Lower leg skin (tissue), 4 donors: ENCODE data around the gene DNPH1. TPM values are rescaled to one million over a fixed set of nuclear protein-coding genes. Genes with fewer than 3 reads are reported as not detected.

Source experiments
- DNase-seq, 2 donors: peaks; one replicate each; pipeline ENCODE4 v3.0.0-alpha.2; 2019; ENCODE audit warnings: low spot score in 2 of 2
- H3K4me3 ChIP-seq: fragments of 200-600 bp; sonication (generic); 2 replicates; pipeline ENCODE4 v1.5.1; 2017; ENCODE audit warnings: mild to moderate bottlenecking, low read depth; ENCODE audit not compliant: poor library complexity, severe bottlenecking
- POLR2A ChIP-seq, 2 donors: fragments of 450-650 bp; IDR thresholded peaks; one replicate each; pipeline ENCODE4 v1.6.1; 2016 to 2017; ENCODE audit warnings: antibody characterized with exemption in 2 of 2, mild to moderate bottlenecking in 1 of 2, moderate library complexity in 1 of 2
- WGBS, 2 donors: methylation state at CpG; one replicate each; pipeline ENCODE4 v1.1.5; 2018; 5-methylcytosine and 5-hydroxymethylcytosine counted together
- intact Hi-C: fragments of 100-400 bp; cut with DNase I; formaldehyde crosslinking; loops from one replicate; pipeline ENCODE4 v1.15.0; 2023; ENCODE audit warnings: low total_unique reads
- total RNA-seq, 4 donors: library from RNA; depleted of rRNA; stranded (reverse); fragments of >200 nt; gene quantifications; one replicate each; pipeline ENCODE4 v1.1.0, GENCODE V29; 2016
- TF ChIP-seq, protein P1 (sequence below), 3 donors: fragments of 450-650 bp; IDR thresholded peaks; one replicate each; pipeline ENCODE4 v1.5.1; 2016; ENCODE audit warnings: antibody characterized with exemption in 3 of 3, mild to moderate bottlenecking in 3 of 3, moderate library complexity in 2 of 3

DNPH1 gene
- total RNA-seq, 4 donors from 2014 or later = 48.5 to 77.0 (median 61.2) TPM

DNA sequence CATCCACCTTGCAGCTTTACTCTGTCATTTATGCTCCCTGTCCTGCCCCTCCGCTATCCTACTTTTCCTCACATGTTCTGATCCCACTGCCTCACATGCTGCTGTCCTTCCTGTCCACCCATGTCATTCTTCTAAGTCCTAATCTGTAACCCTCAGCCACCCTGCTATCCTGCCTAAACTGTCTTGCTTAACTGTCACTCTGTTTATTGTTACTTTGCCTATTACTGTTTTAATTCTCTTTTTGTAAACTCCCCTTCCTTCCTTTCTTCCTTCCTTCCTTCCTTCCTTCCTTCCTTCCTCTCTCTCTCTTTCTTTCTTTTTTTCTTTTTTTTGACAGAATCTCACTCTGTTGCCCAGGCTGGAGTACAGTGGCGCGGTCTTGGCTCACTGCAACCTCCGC, 45.8 kb downstream of the DNPH1 start:
- H3K4me3 ChIP-seq = no peak overlapping the region
- intact Hi-C loops = no loop called here
- WGBS, 2 donors = 96 to 98% methylated on average over 4 of the region's 4 CpGs
- TF ChIP-seq POLR2A (IDR thresholded peaks at IDR 0.05) = no peak
- TF ChIP-seq, protein P1, sequence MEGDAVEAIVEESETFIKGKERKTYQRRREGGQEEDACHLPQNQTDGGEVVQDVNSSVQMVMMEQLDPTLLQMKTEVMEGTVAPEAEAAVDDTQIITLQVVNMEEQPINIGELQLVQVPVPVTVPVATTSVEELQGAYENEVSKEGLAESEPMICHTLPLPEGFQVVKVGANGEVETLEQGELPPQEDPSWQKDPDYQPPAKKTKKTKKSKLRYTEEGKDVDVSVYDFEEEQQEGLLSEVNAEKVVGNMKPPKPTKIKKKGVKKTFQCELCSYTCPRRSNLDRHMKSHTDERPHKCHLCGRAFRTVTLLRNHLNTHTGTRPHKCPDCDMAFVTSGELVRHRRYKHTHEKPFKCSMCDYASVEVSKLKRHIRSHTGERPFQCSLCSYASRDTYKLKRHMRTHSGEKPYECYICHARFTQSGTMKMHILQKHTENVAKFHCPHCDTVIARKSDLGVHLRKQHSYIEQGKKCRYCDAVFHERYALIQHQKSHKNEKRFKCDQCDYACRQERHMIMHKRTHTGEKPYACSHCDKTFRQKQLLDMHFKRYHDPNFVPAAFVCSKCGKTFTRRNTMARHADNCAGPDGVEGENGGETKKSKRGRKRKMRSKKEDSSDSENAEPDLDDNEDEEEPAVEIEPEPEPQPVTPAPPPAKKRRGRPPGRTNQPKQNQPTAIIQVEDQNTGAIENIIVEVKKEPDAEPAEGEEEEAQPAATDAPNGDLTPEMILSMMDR (IDR thresholded peaks at IDR 0.05) = no peak
- DNase-seq = no peak

DNA sequence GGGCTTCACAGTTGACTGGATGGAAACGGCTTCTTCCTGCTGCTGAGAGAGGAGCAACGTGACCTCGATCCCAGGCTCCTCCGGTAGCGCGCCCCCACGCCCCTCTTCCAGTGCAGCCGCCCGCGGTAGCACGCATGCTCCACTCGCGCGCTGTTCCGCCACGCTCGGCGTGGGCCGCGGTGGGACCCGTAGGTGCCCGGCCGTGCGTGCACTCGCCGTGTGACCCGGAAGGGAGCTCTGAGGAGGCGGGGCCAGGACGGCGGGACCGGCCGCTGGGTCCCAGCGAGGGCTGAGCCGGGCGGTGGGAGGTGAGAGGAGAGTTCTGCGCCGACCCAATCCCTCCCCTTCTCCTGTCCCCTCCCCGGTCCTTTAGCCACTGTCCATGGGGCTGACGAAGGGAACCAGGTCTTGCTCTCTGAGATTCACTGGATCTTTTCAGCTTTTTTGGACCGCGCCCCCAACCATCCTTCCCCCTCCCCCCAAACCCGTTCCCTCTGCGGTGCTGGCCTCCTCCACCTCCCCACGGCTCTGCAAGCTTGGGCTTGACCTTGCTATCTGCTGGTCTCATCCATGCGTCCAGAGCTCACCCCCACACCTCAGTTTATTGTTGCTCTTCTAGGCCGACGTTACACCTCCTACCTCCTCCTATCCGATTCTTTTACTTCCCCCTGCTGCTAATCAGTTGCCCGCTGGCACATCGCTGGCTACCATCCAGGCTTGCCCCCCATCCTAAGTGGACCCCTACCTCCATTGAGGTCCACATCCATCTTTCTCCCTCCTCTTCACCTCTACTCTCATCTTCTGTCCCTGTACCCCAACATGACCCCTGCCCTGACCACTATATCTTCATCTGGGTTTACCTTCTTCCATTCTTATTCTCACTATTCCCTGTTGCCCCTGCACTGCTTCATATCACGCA, 47.1 kb downstream of the DNPH1 start, which contains the start of gene CUL9:
Gene CUL9 (plus strand): TSS at position 255 of the 919 bp plus-strand sequence. CDS start 2,115 bp downstream, outside the sequence.
- TF ChIP-seq, protein P1 (IDR thresholded peaks at IDR 0.05) = no peak
- TF ChIP-seq POLR2A (IDR thresholded peaks at IDR 0.05) = no peak
- DNase-seq = peak; percentile 74 to 96
- H3K4me3 ChIP-seq = peak within 1 kb of the TSS; percentile 44
- WGBS, 2 donors = 1% methylated on average over 36 to 46 of the region's 51 CpGs
- intact Hi-C loops = no loop called here

DNA sequence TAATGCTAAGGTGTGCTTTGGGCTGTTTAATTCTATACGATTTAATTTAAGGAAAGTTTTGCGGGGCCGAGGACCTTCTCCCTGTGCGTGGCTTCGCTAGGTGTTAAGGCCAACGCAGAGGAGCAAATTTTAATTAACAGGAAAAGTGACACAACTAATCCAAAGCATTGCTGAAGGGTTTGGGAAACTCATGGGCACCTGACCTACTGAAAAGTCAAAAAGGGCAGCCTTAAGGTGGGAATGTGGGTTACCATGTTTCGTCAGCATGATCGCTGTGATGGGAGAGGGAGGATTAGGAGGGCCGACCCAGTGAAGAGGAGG, 47.7 kb downstream of the DNPH1 start:
- TF ChIP-seq POLR2A (IDR thresholded peaks at IDR 0.05) = no peak
- TF ChIP-seq, protein P1 (IDR thresholded peaks at IDR 0.05) = no peak
- intact Hi-C loops = no loop called here
- DNase-seq = no peak
- 46 to 48% methylated on average over 9 of the region's 9 CpGs for WGBS, 2 donors
- H3K4me3 ChIP-seq = peak overlapping the region; percentile 44

- intact Hi-C loops = no loop called here
- 69 to 73% methylated on average over 5 of the region's 5 CpGs for WGBS, 2 donors
- H3K4me3 ChIP-seq = no peak overlapping the region
- no peak for TF ChIP-seq POLR2A (IDR thresholded peaks at IDR 0.05)
- TF ChIP-seq, protein P1 (IDR thresholded peaks at IDR 0.05) = no peak
- no peak for DNase-seq
These were observed 48.3 kb downstream of the DNPH1 start for GRCh38 chr6:43180985-43181384.

DNA sequence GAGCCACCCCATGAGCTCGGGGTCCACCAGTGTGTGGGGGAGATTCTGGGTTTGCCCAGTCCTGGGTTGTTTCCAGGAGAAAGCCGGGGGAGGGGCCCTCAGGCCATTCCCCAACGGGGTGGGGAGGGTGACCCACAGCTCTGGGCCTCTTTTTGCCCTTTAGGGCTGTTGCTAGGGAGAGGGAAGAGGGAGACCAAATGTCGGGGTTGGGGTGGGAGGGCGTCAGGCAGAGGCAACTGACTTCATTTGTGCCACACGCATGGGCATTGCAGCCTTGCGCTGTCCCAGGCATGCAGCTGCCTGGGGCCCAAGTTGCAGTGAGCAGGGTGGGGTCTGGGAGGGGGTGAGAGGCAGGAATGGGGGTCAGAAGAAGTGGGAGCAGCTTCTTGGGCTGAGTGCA, 49.2 kb downstream of the DNPH1 start:
- TF ChIP-seq, protein P1 (IDR thresholded peaks at IDR 0.05) = no peak
- TF ChIP-seq POLR2A (IDR thresholded peaks at IDR 0.05) = no peak
- WGBS, 2 donors = 72 to 73% methylated on average over 7 of the region's 7 CpGs
- H3K4me3 ChIP-seq = no peak overlapping the region
- no peak for DNase-seq
- intact Hi-C loops = no loop called here
